Right lobe of liver (tissue), 6 donors: ENCODE measurements around the gene ITGA3. TPM values are rescaled to one million over a fixed set of nuclear protein-coding genes. Genes with fewer than 3 reads are reported as not detected.

Source experiments
- ATAC-seq, 4 donors: fragments of 200-7000 bp; cut with Tn5 transposase; one replicate each; pipeline ENCODE4 v1.9.1; 2020; ENCODE audit warnings: mild to moderate bottlenecking in 4 of 4, moderate library complexity in 4 of 4
- DNase-seq, 3 donors: peaks; one replicate each; pipeline ENCODE4 v3.0.0-alpha.2; 2020
- H3K27ac ChIP-seq, 3 donors: fragments of 200-600 bp; one replicate each; pipeline ENCODE4 v1.8.0; 2022
- H3K27me3 ChIP-seq, 2 donors: fragments of 200-600 bp; one replicate each; pipeline ENCODE4 v1.8.0; 2022
- H3K36me3 ChIP-seq, 4 donors: fragments of 200-600 bp; sonication (generic) in 1 of 4; one replicate each; pipeline versions ENCODE4 v1.5.1 to v1.8.0; 2017 to 2022; ENCODE audit warnings: control low read depth in 1 of 4
- H3K4me1 ChIP-seq, 4 donors: fragments of 200-600 bp; sonication (generic) in 1 of 4; one replicate each; pipeline versions ENCODE4 v1.5.1 to v1.8.0; 2017 to 2022; ENCODE audit warnings: control low read depth in 1 of 4
- H3K4me3 ChIP-seq, 3 donors: fragments of 200-600 bp; one replicate each; pipeline ENCODE4 v1.8.0; 2022
- H3K9me3 ChIP-seq, 4 donors: fragments of 200-600 bp; sonication (generic) in 1 of 4; one replicate each; pipeline versions ENCODE4 v1.5.1 to v1.8.0; 2017 to 2022; ENCODE audit warnings: control low read depth in 1 of 4
- POLR2A ChIP-seq: fragments of 450-650 bp; IDR thresholded peaks from one replicate; pipeline ENCODE4 v1.6.1; 2017; ENCODE audit warnings: antibody characterized with exemption, mild to moderate bottlenecking
- WGBS: methylation state at CpG from one replicate; pipeline ENCODE4 v1.1.6; 2018; ENCODE audit warnings: low coverage, low lambda C conversion rate; ENCODE audit not compliant: insufficient coverage; ENCODE audit errors: missing lambda C conversion rate; 5-methylcytosine and 5-hydroxymethylcytosine counted together
- intact Hi-C, 2 donors: fragments of 100-400 bp; cut with DNase I; formaldehyde crosslinking; loops; one replicate each; pipeline versions ENCODE4 v1.11.2 to v1.14.1; 2022
- total RNA-seq, 6 experiments: library from RNA; depleted of rRNA in 2 of 6; stranded (reverse); fragments of >200 nt in 2 of 6; fragmentation: NEBNext Ultra II Directional in 3 of 6; extraction: Animal tissue kit (Norgen Biotek cat#: 25700) in 3 of 6; gene quantifications; one replicate each; pipeline versions ENCODE4 v1.1.0 to v1.2.4, GENCODE V29; 2016 to 2023
- TF ChIP-seq, protein P1 (sequence below), 4 donors: fragments of 200-600 bp in 3 of 4; fragments of 450-650 bp in 1 of 4; IDR thresholded peaks; one replicate each; pipeline versions ENCODE4 v1.5.1 to v1.8.0; 2016 to 2022; ENCODE audit warnings: antibody characterized with exemption in 4 of 4, mild to moderate bottlenecking in 2 of 4
- donor health status: DM: no; HTN: yes; CAD: no.
- donor health status: DM: no; HTN: no; CAD: no.
- donor health status: DM: no; HTN: no; CAD: no.
- donor health status: DM: no; HTN: yes; CAD: no.
- donor health status: DM: no; HTN: yes; CAD: no.

The ITGA3 gene
- total RNA-seq, 6 experiments from 2014 or later = 1.4 to 3.7 (median 2.4) TPM

DNA sequence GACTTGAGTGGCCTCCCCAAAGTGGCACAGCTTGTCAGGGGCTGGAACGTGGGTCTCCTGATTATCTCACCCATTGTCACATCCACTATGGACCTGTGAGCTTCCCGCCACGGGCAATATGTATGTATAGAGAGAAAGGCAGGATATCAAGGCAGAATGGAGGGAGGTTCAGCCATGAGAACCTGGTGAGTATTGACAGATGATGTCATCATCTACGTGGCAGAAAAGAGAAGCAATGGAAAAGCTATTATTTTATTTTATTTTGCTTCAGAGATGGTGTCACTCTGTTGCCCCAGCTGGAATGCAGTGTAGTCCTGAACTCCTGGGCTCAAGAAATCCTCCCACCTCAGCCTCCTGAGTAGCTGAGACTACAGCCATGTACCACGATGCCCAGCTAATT is 25.8 kb downstream of the ITGA3 start:
- Histone ChIP-seq H3K36me3 (peaks cover 0 to 1% (median 0%) of the 10 kb centered on the region in 4 donors), H3K27ac (no peak overlapping the region), H3K4me1 (no peaks in the 10 kb centered on the region), H3K9me3 (no peaks in the 10 kb centered on the region), H3K27me3 (no peaks in the 10 kb centered on the region), H3K4me3 (no peak overlapping the region)
- 55% methylated on average over 5 of the region's 5 CpGs for WGBS
- ATAC-seq (no peak), DNase-seq (peak in 1 of 3 donors; percentile 28)
- intact Hi-C loops = no loop called here
- no peak for TF ChIP-seq POLR2A
- TF ChIP-seq, protein P1, sequence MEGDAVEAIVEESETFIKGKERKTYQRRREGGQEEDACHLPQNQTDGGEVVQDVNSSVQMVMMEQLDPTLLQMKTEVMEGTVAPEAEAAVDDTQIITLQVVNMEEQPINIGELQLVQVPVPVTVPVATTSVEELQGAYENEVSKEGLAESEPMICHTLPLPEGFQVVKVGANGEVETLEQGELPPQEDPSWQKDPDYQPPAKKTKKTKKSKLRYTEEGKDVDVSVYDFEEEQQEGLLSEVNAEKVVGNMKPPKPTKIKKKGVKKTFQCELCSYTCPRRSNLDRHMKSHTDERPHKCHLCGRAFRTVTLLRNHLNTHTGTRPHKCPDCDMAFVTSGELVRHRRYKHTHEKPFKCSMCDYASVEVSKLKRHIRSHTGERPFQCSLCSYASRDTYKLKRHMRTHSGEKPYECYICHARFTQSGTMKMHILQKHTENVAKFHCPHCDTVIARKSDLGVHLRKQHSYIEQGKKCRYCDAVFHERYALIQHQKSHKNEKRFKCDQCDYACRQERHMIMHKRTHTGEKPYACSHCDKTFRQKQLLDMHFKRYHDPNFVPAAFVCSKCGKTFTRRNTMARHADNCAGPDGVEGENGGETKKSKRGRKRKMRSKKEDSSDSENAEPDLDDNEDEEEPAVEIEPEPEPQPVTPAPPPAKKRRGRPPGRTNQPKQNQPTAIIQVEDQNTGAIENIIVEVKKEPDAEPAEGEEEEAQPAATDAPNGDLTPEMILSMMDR (IDR thresholded peaks at IDR 0.05) = no peak

DNA sequence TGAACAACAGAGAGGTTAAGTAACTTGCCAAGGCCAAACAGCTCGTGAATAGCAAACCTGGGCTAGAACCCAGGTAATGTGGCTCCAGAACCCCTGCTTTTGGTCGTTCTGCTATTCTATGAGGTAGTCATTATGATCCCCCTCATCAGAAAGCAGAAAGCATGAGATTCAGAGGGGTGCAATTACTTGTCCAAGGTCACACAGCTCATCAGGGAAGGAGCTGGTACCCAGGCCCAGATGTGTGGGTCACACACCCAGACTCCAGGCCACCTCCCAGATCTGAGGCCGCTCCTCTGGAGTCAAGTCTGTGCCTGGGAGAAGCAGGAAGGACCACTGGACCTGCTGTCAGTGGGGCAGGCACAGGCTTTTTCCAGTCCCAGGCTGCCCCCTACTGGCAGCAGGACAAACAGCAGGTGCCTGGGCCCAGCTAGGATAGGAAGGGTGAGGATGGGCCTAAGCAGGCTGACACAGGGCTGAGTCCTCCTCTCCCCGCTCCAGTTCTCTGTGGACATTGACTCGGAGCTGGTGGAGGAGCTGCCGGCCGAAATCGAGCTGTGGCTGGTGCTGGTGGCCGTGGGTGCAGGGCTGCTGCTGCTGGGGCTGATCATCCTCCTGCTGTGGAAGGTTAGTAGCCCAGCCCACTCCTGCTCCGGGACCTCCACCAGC is 31.5 kb downstream of the ITGA3 start:
- Histone ChIP-seq H3K36me3 (no peaks in the 10 kb centered on the region), H3K9me3 (no peaks in the 10 kb centered on the region), H3K27ac (no peak overlapping the region), H3K4me1 (no peaks in the 10 kb centered on the region), H3K27me3 (no peaks in the 10 kb centered on the region), H3K4me3 (no peak overlapping the region)
- TF ChIP-seq POLR2A = no peak
- TF ChIP-seq, protein P1 (IDR thresholded peaks at IDR 0.05) = peak; percentile 90 to 95 (median 94)
- ATAC-seq (peak; percentile 88 to 94 (median 92)), DNase-seq (peak; percentile 68 to 76 (median 72))
- WGBS = 16% methylated on average over 5 of the region's 10 CpGs
- intact Hi-C loops = loop anchor here in 1 of 2 donors (5.0 kb wide), 1 partner anchor 60 kb away; no protein-coding TSS in a partner anchor

DNA sequence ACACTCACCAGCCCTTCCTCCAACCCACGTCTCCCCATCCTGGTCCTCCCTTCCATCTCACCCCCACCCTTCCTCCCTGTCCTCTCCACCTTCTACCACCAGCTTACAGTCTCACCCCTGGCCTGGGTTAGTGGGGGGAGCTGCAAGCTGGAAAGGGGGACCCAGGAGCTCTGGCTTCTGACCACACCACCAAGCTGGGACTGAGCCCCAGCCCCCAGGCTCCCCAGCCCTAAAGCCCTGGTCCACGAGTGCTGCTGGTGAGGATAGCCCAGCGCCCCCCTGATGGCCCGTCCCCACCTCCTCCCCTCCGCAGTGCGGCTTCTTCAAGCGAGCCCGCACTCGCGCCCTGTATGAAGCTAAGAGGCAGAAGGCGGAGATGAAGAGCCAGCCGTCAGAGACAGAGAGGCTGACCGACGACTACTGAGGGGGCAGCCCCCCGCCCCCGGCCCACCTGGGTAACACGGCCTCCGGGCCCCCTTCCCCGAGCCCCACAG is 32.0 kb downstream of the ITGA3 start:
- 56% methylated on average over 2 of the region's 19 CpGs for WGBS
- Histone ChIP-seq H3K36me3 (no peaks in the 10 kb centered on the region), H3K9me3 (no peaks in the 10 kb centered on the region), H3K4me1 (no peaks in the 10 kb centered on the region), H3K27ac (no peak overlapping the region), H3K4me3 (no peak overlapping the region), H3K27me3 (no peaks in the 10 kb centered on the region)
- DNase-seq (peak in 1 of 3 donors; percentile 49), ATAC-seq (no peak)
- TF ChIP-seq, protein P1 (IDR thresholded peaks at IDR 0.05) = no peak
- TF ChIP-seq POLR2A = no peak
- intact Hi-C loops = loop anchor here in 1 of 2 donors (5.0 kb wide), 1 partner anchor 61 kb away; no protein-coding TSS in a partner anchor

DNA sequence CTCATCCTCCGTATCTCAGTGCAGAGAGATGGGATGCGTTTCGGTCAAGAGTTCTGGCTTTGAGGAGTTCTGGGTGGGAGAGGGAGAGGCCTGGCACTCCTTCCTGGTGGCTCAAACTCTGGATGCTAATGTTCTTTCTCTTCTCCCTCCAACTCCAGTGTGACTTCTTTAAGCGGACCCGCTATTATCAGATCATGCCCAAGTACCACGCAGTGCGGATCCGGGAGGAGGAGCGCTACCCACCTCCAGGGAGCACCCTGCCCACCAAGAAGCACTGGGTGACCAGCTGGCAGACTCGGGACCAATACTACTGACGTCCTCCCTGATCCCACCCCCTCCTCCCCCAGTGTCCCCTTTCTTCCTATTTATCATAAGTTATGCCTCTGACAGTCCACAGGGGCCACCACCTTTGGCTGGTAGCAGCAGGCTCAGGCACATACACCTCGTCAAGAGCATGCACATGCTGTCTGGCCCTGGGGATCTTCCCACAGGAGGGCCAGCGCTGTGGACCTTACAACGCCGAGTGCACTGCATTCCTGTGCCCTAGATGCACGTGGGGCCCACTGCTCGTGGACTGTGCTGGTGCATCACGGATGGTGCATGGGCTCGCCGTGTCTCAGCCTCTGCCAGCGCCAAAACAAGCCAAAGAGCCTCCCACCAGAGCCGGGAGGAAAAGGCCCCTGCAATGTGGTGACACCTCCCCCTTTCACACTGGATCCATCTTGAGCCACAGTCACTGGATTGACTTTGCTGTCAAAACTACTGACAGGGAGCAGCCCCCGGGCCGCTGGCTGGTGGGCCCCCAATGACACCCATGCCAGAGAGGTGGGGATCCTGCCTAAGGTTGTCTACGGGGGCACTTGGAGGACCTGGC is 33.3 kb downstream of the ITGA3 start:
- H3K4me1 ChIP-seq = no peaks in the 10 kb centered on the region
- DNase-seq (peak in 1 of 3 donors; percentile 44), ATAC-seq (no peak)
- no peaks in the 10 kb centered on the region for H3K9me3 ChIP-seq
- no peaks in the 10 kb centered on the region for H3K36me3 ChIP-seq
- TF ChIP-seq POLR2A = no peak
- TF ChIP-seq, protein P1 (IDR thresholded peaks at IDR 0.05) = no peak
- H3K27me3 ChIP-seq = no peaks in the 10 kb centered on the region
- 61% methylated on average over 13 of the region's 25 CpGs for WGBS
- intact Hi-C loops = loop anchor here in 1 of 2 donors (5.0 kb wide), 1 partner anchor 62 kb away; no protein-coding TSS in a partner anchor
- H3K4me3 ChIP-seq = no peak overlapping the region
- H3K27ac ChIP-seq = no peak overlapping the region
